HG02973 (cell line): ENCODE data around the gene CHCHD2.
"Not testable (repeated sequence)": the region's sequence is repeated elsewhere in the genome, so short reads cannot be mapped to it uniquely, and the experiment has no call there.

Experiments
- ATAC-seq: cut with Tn5 transposase; IDR thresholded peaks from one replicate; pipeline ENCODE4 v1.9.1; 2021; ENCODE audit warnings: moderate library complexity; ENCODE audit not compliant: unreplicated experiment

The CHCHD2 gene

DNA sequence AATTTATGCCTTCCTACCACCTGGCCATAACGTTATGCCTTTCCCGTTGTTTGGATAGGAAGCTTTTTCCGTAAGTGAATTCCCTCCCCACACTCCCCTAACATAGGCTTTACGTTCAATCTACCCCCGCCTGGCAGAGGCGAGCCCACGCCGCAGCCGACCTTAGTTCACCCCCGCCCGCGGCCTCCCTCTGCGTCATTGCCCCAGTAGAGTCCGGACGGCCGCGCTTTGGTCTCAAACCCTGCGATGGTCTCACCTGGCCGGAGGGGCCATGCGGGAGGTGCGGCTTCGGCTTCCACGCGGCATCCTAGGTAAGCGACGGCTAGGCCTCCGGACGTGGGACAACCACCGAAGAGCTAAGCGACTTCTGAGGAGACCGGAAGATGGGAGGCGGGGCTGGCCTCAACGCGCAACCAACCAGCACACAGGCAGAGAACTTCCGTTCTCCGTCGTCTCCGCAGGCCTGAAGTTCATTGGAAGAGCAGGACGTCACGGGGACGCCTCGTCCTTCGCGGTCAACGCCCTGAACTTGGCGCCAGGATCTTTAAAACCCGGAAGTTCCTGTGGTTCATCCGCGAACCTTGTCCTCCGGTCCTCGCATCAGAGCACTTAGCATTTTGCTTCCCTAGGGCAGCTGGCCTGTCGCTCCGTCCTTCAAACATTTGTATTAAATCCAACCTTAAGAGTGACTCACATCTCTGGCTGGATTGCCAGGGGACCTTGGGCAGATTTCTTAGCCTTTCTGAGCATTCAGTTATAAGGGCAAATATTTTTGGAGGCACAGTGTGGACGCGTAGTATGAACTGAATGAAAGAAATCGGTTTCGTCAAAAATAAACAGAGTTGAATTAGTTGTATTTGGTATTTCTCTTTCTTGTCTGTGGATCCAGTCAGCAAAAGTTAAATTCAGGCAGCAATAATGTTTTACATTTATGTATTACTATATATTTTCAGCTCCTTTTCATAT is at the start of gene CHCHD2:
Gene CHCHD2 (minus strand): TSS at position 369 of the 966 bp plus-strand sequence. CDS start 63 bp downstream, at position 306.
- peak; percentile 98 for ATAC-seq

GRCh38 chr7:56131062-56131461 is 24.8 kb upstream of the CHCHD2 start:
- ATAC-seq = not testable (repeated sequence)

DNA sequence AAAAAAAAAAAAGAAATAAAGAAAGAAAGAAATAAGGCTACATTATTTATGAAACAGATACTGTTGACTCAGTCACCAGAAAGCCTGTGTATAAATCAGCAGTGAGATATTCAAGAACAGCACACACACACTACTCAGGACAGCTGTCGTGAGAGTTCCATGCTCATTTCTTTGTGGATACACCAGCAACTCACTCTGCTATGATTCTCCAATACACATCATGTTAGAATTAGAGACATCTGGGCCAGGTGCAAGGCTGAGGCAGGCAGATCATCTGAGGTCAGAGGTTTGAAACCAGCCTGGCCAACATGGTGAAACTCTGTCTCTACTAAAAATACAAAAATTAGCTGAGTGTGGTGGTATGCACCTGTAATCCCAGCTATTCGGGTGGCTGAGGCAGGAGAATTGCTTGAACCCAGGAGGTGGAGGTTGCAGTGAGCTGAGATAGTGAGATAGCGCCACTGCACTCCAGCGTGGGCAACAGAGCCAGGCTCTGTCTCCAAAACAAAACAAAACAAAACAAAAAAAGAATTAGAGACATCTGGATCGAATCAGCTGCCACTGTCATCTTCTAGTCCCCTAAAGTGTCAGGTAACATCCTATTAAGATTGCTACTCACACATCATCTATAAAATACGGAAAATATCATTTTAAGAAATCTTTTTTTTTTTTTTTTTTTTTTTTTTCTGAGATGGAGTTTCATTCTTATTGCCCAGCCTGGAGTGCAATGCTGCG is 21.1 kb upstream of the CHCHD2 start:
- ATAC-seq = no peak

DNA sequence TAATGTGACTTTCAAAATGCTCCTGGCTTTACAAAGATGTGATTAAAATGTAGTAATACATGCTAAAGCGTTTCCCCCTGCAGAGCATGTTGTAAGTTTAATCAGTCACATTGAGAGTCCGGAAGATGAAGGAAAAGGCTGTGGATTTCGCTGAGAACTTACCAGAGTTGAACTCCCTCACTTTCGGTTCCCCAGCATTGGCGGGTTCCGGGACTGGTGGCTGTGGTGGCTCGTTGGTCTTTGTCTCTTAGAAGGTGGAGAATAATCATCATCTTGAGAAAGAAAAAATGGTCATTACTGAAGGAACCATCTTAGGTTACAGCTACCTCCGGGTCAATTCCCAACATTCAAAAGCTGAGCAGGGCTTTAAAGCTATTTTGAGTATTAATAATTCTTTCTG is 19.6 kb upstream of the CHCHD2 start:
- no peak for ATAC-seq

- no peak for ATAC-seq
These were observed 18.7 kb upstream of the CHCHD2 start for GRCh38 chr7:56124981-56125380.

DNA sequence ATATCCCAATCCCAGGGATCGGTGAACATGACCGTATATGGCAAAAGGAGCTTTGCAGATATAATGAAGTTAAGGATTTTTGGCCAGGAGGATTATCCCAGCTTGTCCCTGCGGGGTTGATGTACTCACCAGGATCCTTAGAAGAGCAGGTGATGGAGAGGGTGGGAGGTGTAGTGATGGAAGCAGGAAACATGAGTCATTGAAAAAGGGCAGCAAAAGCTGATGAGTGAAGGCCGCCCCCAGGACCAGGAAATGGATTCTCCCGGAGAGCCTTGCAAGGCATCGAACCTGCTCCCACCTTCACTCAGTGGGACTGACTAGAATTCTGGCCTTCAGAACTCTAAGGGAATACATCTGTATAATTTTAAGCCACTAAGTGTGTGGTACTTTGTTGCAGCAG is 15.2 kb upstream of the CHCHD2 start:
- ATAC-seq = no peak

DNA sequence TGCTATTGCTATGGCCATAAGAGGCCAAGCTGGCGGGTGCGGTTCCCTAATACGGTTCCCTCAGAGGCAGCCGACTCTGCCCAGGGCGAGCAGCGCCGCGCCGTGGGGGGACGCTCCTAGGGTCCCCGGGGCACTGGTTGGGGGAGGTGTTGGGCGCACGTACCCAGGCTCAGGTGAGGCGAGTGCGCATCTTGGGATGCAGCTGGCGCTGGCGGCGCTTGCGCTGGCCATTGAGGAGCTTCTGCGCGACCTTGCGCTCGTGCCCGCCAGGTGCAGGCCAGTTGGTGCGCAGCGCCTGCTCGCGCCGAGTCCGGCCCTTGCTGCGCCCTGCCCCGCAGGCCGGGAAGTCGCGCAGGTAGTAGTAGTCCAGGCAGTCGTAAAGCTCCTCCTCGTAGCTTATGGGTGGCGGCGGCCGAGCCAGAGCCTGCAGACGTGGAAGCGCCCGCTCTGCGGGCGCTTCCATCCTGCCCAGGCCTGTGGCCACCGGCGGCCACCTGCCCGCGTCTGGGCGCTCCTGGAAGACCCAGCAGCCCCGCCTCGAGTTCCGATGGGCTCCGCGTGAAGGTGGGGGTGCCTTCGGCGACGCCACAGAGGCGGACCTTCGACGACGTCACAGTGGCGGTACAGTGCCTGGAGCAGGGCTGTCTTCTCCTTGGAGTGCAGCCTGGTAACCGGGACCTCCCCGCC is 9.7 kb upstream of the CHCHD2 start, which contains the start of gene NUPR2:
Gene NUPR2 (minus strand): TSS at position 566 of the 687 bp plus-strand sequence. CDS start 103 bp downstream, at position 463.
- ATAC-seq = no peak

- ATAC-seq = not testable (repeated sequence)
These were observed 6.0 kb upstream of the CHCHD2 start for GRCh38 chr7:56112244-56112643.

DNA sequence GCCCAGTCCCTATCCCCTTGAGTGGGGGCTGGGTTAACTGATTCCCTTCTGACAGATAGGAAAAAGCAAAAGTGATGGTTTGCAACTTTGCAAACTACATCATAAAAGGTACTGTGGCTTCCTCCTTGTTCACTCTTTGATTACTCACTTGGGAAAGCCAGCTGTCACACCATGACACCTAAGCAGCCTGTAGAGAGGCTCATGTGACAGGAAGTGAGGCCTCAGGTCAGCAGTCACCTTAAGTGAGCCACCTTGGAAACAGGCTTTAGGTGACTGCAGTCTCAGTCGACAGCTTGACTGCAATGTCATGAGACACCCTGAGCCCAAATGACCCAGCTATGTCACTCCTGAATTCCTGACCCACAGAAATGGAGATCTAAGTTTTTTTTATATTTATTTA is 4.3 kb upstream of the CHCHD2 start:
- ATAC-seq = no peak

- ATAC-seq = no peak
These were observed 1.6 kb upstream of the CHCHD2 start for GRCh38 chr7:56107954-56108258.

GRCh38 chr7:56105508-56105907 is 768 bp downstream of the CHCHD2 start:
- peak; percentile 33 for ATAC-seq

- not testable (repeated sequence) for ATAC-seq
These were observed 2.1 kb downstream of the CHCHD2 start for GRCh38 chr7:56104138-56104537.

DNA sequence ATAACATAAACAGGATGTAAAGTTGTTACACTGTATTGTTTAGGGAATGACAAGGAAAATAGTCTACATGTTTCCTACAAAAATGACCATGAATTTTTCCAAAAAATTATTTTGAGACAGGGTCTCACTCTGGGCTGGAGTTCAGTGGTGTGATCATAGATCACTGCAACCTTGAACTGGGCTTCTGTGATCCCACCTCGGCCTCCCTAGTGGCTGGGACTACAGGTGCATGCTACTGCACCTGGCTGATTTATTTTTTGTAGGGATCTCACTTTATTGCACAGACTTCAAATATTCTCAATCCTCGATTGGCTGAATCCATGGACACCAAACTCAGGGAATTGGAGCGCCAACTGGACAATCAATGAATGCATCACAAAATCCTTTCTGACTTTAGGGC is 6.6 kb downstream of the CHCHD2 start:
- no peak for ATAC-seq

GRCh38 chr7:56098187-56099008 is 7.9 kb downstream of the CHCHD2 start:
- not testable (repeated sequence) for ATAC-seq

DNA sequence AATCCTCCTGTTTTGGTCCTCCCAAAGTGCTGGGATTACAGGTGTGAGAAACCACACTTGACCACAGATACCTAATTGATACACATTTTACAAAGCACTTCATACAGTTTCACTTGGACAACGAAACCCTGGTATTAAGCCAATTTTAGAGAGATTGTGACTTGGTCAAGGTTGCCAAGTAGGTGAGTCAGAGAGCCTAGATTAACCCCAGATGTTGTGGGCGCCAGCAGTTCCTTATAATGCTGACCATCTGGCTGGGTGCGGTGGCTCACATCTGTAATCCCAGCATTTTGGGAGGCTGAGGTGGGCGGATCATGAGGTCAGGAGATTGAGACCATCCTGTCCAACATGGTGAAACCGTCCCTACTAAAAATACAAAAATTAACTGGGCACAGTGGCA is 8.6 kb downstream of the CHCHD2 start:
- no peak for ATAC-seq

DNA sequence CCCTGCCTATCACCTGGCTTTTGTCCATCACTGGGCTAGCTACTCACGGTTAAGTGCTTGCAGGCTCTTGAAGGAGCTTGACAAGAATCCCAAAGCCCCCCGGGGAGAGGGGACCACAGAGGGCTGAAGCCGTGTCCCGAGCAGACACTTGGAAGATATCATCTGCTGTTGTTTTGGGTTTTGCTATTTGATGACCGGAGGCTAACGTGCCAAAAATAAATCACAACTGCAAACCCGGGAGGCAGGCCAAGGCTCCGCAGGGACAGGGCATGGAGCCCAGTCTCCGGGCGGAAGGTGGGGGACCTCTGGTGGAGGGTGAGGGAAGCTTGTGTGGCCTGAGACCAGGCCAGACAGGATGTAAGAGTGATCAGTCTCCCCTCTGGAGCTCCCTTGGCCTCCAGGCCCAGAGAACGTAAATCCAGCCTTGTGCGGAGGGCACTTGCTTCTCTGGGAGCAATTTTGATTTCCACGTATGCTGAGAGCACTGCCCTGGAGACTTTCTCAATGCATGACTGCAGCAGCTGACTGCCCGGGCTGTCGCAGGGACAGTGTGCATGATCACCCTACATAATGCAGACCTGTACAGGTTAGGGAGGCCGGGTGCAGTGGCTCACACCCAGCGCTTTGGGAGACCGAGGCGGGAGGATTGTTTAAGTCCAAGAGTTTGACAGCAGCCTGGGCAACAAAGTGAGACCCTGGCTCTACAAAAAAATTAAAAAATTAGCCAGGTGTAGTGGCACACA is 13.3 kb downstream of the CHCHD2 start, which contains the start of gene PHKG1:
Gene PHKG1 (minus strand): TSS at position 164 of the 743 bp plus-strand sequence. CDS start 4,011 bp downstream, outside the sequence.
- ATAC-seq = no peak

- not testable (repeated sequence) for ATAC-seq
These were observed 13.9 kb downstream of the CHCHD2 start for GRCh38 chr7:56092388-56092787.

DNA sequence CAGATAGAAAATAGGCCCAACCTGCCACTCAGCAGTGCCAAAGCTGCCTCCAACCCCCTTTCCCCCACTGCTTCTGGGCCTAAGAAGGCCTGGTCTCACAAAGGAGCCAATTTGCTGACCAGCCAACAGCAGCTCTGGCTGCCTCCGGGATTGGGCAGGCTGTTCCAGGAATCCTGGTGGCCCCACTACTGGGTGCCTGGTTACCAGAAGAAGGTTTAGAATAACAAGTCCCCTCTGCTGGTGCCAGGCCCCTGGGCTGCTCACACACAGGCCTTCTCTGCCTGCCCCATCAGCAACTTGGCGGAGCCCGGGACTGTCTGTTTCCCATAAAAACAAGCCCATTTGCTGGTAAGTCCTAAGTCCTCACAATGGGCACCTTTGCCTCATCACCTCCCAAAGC is 14.7 kb downstream of the CHCHD2 start:
- no peak for ATAC-seq

DNA sequence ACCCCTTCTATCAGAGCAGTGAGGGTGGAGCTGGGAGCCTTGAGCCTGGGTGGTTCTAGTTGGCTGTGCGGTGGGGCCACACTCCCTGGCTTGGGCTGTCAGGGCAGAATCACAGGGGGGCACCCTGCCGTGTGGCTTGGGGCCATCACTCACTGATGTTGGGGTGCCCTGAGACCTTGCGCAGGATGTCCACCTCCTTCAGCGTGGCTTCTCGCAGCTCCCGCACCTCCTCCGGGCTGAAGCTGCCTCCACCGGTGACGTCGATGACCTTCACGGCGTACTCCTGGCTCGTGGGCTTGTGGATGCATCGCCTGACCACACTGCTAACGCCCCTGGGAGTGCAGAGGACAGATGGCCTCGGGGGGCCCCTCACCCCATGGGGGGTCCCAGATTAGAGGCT is 18.8 kb downstream of the CHCHD2 start:
- no peak for ATAC-seq

DNA sequence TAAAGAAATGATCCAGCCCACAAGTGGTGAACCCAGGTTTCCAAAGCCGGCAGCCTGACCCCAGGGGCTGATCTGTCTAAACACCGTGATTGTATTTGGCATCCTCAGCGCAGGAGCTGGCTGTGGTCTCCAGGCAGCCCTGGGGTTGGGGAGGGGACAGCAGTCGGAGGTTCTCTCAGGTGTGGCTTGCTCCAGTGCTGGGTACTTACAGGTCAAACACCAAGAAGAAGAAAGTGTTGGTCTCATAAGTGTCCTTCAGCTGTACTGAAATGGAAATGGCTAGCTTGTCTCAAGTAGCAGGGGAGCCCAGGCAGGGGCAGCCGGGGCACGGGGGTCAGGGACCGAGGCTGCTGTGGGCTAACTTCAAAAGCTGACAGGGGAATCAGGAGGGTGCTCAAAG is 19.5 kb downstream of the CHCHD2 start:
- ATAC-seq = no peak
